ENCODE measurements around the gene IWS1.
"Not testable (repeated sequence)": the region's sequence is repeated elsewhere in the genome, so short reads cannot be mapped to it uniquely, and the experiment has no call there.

The IWS1 gene

GRCh38 chr2:127545189-127545588 lies 18.9 kb upstream of the IWS1 start:
- Mint-ChIP-seq H3K9me3 (no peaks in the 10 kb centered on the region), H3K27ac (no peak overlapping the region), H3K4me1 (no peaks in the 10 kb centered on the region), H3K4me3 (no peak overlapping the region), H3K36me3 (no peaks in the 10 kb centered on the region)
- DNase-seq (ENCODE audit: low spot score in 2 of 2) (peak in 1 of 2 donors; percentile 29), ATAC-seq (no peak)

DNA sequence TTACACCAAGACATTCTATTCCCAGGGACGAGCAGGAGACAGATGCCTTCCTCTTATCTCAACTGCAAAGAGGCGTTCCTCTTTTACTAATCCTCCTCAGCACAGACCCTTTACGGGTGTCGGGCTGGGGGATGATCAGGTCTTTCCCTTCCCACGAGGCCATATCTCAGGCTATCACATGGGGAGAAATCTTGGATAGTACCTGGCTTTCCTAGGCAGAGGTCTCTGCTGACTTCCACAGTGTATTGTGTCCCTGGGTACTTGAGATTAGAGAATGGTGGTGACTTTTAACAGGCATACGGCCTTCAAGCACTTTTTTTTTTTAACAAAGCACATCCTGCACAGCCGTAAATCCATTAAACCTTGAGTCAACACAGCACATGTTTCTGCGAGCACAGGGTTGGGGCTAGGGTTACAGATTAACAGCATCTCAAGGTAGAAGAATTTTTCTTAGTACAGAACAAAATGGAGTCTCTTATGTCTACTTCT lies 16.8 kb upstream of the IWS1 start:
- not testable (repeated sequence) for H3K4me3 Mint-ChIP-seq, H3K4me1 Mint-ChIP-seq, H3K36me3 Mint-ChIP-seq, H3K27ac Mint-ChIP-seq, H3K9me3 Mint-ChIP-seq, ATAC-seq
- peak in 1 of 2 donors; percentile 38 for DNase-seq (ENCODE audit: low spot score in 2 of 2)

GRCh38 chr2:127542231-127542630 lies 15.9 kb upstream of the IWS1 start:
- Mint-ChIP-seq H3K36me3 (no peaks in the 10 kb centered on the region), H3K9me3 (no peaks in the 10 kb centered on the region), H3K27ac (no peak overlapping the region), H3K4me1 (no peaks in the 10 kb centered on the region), H3K4me3 (no peak overlapping the region)
- ATAC-seq (no peak), DNase-seq (ENCODE audit: low spot score in 2 of 2) (peak in 1 of 2 donors; percentile 40)

- H3K4me1 Mint-ChIP-seq, result no peaks in the 10 kb centered on the region
- H3K27ac Mint-ChIP-seq, result no peak overlapping the region
- no peak overlapping the region for H3K4me3 Mint-ChIP-seq
- ATAC-seq (no peak), DNase-seq (ENCODE audit: low spot score in 2 of 2) (no peak)
- H3K36me3 Mint-ChIP-seq, result no peaks in the 10 kb centered on the region
- no peaks in the 10 kb centered on the region for H3K9me3 Mint-ChIP-seq
Observed at GRCh38 chr2:127541809-127542208, 15.5 kb upstream of the IWS1 start.

DNA sequence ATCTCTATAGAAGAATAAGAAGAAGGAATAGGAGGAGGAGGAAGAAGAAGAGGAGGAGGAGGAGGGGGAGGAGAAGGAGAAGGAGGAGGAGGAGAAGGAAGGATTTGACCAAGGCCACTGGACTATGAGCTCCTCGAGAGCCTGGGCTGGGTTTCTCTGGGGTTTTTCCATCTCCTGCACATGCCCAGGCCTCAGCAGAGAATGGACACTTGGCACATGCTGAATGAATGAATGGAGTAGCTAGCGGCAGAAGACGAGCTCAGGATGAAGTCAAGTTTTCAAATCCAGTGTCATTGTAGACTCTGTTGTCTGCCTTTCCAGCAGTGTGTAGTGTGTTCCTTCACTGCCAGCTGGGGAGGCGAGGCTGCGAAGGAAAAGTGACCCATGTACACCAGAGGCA lies 11.4 kb upstream of the IWS1 start:
- H3K9me3 Mint-ChIP-seq, result no peaks in the 10 kb centered on the region
- DNase-seq (ENCODE audit: low spot score in 2 of 2) (no peak), ATAC-seq (no peak)
- no peak overlapping the region for H3K4me3 Mint-ChIP-seq
- H3K36me3 Mint-ChIP-seq, result no peaks in the 10 kb centered on the region
- no peaks in the 10 kb centered on the region for H3K4me1 Mint-ChIP-seq
- H3K27ac Mint-ChIP-seq, result no peak overlapping the region

DNA sequence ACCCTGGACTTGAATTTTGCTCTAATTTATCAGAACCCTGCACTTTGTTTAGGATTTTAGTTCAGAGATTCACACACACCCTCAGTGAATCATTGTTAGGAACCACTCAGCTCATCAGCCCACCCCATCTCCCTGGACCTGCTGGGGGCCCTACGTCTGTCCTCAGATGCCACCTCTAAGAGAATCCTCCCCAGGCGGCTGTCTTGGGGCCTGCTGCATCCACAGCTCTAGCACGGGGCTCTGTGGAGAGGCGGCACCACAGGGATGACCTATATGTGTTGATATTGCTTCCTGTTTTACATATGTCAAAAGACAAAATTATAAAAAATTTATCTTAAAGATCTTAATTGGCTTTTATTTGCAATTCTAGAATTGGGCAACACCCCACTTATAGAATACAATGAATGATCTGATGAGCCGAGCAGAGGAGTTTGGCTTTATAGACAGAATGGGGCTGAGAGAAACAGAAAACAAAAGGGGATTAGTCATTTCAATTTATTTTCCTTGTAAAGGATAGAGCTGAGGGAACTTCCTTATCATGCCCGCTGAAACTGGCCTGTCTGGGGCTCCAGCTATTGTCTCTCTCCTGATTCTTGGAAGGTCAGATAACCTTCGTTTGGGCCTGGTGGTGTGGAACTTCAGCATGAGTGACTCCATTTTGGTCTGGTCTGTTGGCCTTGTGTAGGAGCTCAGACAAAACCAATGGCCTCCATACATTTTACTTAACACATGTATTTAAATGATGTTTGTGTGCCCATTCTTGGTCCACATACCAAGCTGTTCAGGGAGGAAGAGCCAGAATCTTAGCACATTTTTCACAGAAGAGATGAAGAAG lies 10.6 kb upstream of the IWS1 start:
- DNase-seq (ENCODE audit: low spot score in 2 of 2) (peak in 1 of 2 donors; percentile 32), ATAC-seq (no peak)
- no peaks in the 10 kb centered on the region for H3K36me3 Mint-ChIP-seq
- H3K9me3 Mint-ChIP-seq, result no peaks in the 10 kb centered on the region
- H3K4me3 Mint-ChIP-seq, result no peak overlapping the region
- H3K4me1 Mint-ChIP-seq, result no peaks in the 10 kb centered on the region
- H3K27ac Mint-ChIP-seq, result no peak overlapping the region

GRCh38 chr2:127535918-127536317 lies 9.6 kb upstream of the IWS1 start:
- no peaks in the 10 kb centered on the region for H3K36me3 Mint-ChIP-seq
- no peak overlapping the region for H3K27ac Mint-ChIP-seq
- no peak for DNase-seq (ENCODE audit: low spot score in 2 of 2)
- H3K4me3 Mint-ChIP-seq, result no peak overlapping the region
- ATAC-seq, result no peak
- no peaks in the 10 kb centered on the region for H3K9me3 Mint-ChIP-seq
- no peaks in the 10 kb centered on the region for H3K4me1 Mint-ChIP-seq

- Mint-ChIP-seq H3K4me1 (no peaks in the 10 kb centered on the region), H3K4me3 (no peak within 1 kb of the TSS)
Observed at GRCh38 chr2:127535422-127535901, 9.2 kb upstream of the IWS1 start, which contains the start of gene MYO7B. Gene MYO7B (plus strand): TSS chr2:127535683. CDS start chr2:127559723, 24,040 bp downstream.

DNA sequence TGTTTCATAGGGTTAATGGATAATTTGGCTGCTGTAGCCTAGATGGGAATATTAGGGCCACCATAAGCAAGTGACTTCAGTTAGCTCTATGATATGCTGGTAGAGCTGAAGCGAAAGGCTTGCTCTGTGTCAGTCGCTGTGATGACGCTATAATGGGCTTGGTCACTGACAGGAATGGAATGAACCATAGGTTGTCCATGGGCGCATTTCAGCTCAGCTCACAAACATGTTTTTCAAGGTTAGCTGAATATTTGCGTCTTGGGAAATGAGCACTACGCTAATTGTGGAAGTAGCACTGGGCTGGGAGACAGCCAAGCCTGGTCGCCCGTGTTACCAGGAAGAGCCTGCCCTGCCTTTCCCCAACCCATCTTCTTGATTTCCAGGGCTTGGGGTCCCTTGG lies 6.0 kb upstream of the IWS1 start:
- Mint-ChIP-seq H3K4me3 (no peak overlapping the region), H3K36me3 (no peaks in the 10 kb centered on the region), H3K9me3 (no peaks in the 10 kb centered on the region), H3K4me1 (peaks cover 4% of the 10 kb centered on the region), H3K27ac (no peak overlapping the region)
- no peak for ATAC-seq
- DNase-seq (ENCODE audit: low spot score in 2 of 2), result no peak

More at GRCh38 chr2:127535422-127535901, 9.2 kb upstream of the IWS1 start, which contains the start of gene MYO7B:
- Mint-ChIP-seq H3K36me3 (no peaks in the 10 kb centered on the region), H3K9me3 (no peaks in the 10 kb centered on the region), H3K27ac (no peak within 1 kb of the TSS)
- no peak for ATAC-seq
- DNase-seq (ENCODE audit: low spot score in 2 of 2), result peak in 1 of 2 donors; percentile 43

GRCh38 chr2:127531221-127531648 lies 4.9 kb upstream of the IWS1 start:
- DNase-seq (ENCODE audit: low spot score in 2 of 2) (no peak), ATAC-seq (no peak)
- no peak overlapping the region for H3K27ac Mint-ChIP-seq

GRCh38 chr2:127530245-127531140 lies 4.2 kb upstream of the IWS1 start:
- no peak overlapping the region for H3K27ac Mint-ChIP-seq
- no peak for ATAC-seq
- no peaks in the 10 kb centered on the region for H3K9me3 Mint-ChIP-seq
- peaks cover 15% of the 10 kb centered on the region for H3K4me1 Mint-ChIP-seq
- H3K4me3 Mint-ChIP-seq, result no peak overlapping the region
- H3K36me3 Mint-ChIP-seq, result peaks cover 10% of the 10 kb centered on the region
- DNase-seq (ENCODE audit: low spot score in 2 of 2), result no peak

More at GRCh38 chr2:127531221-127531648, 4.9 kb upstream of the IWS1 start:
- H3K36me3 Mint-ChIP-seq, result peaks cover 8% of the 10 kb centered on the region
- peaks cover 11% of the 10 kb centered on the region for H3K4me1 Mint-ChIP-seq
- H3K9me3 Mint-ChIP-seq, result no peaks in the 10 kb centered on the region
- H3K4me3 Mint-ChIP-seq, result no peak overlapping the region

- not testable (repeated sequence) for DNase-seq (ENCODE audit: low spot score in 2 of 2)
Observed at GRCh38 chr2:127529416-127529815, 3.1 kb upstream of the IWS1 start.

DNA sequence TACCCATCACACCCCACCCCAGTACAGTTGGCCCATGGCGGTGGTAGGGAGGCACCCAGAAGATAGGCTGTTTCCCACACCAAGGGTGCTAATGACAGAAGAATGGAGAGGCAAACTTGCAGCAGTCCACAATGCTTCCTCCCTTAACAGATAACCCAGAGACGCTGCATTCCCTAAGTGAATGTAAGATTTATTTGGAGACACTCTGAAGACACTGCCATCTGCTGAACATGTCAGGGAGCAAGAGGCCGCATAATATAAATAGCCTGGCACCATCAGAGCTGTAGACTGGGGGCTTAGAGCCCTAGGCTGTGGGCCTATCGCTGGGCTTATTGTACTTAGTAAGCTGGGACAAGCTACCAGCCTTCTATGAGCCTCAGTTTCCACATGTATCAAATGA lies 2.2 kb upstream of the IWS1 start:
- no peak overlapping the region for H3K27ac Mint-ChIP-seq

More at GRCh38 chr2:127529416-127529815, 3.1 kb upstream of the IWS1 start:
- H3K36me3 Mint-ChIP-seq, H3K9me3 Mint-ChIP-seq, ATAC-seq, H3K4me3 Mint-ChIP-seq, H3K27ac Mint-ChIP-seq: not testable (repeated sequence)
- H3K4me1 Mint-ChIP-seq, result peaks cover 19% of the 10 kb centered on the region

GRCh38 chr2:127527001-127527804 lies 914 bp upstream of the IWS1 start:
- peak; percentile 4 for ATAC-seq
- Mint-ChIP-seq H3K36me3 (peaks cover 28% of the 10 kb centered on the region), H3K4me3 (peak overlapping the region; percentile 85), H3K27ac (peak overlapping the region; percentile 97), H3K9me3 (no peaks in the 10 kb centered on the region), H3K4me1 (peaks cover 32% of the 10 kb centered on the region)
- no peak for DNase-seq (ENCODE audit: low spot score in 2 of 2)

More for the DNA sequence above, 2.2 kb upstream of the IWS1 start:
- DNase-seq (ENCODE audit: low spot score in 2 of 2), result peak in 1 of 2 donors; percentile 40
- no peak for ATAC-seq
- H3K36me3 Mint-ChIP-seq, result peaks cover 15% of the 10 kb centered on the region
- H3K4me3 Mint-ChIP-seq, result no peak overlapping the region
- H3K4me1 Mint-ChIP-seq, result peaks cover 25% of the 10 kb centered on the region
- no peaks in the 10 kb centered on the region for H3K9me3 Mint-ChIP-seq

Measured in stimulated activated effector memory CD8-positive, alpha-beta T cell treated with anti-CD3 and anti-CD28 coated beads, Interleukin-12 subunit alpha, Interleukin-12 subunit beta, amount 100 ng/mL, for 72 hours (primary cell).